Ureter (tissue), 1 donor: ENCODE results near the gene ANAPC5. TPM values are rescaled to one million over a fixed set of nuclear protein-coding genes. Genes with fewer than 3 reads are reported as not detected.
"Not testable (repeated sequence)": the region's sequence is repeated elsewhere in the genome, so short reads cannot be mapped to it uniquely, and the experiment has no call there.

ENCODE experiments used
- DNase-seq: peaks from one replicate; pipeline ENCODE4 v3.0.0-alpha.2; 2020; ENCODE audit warnings: low spot score
- total RNA-seq: library from RNA; stranded (reverse); gene quantifications from one replicate; pipeline ENCODE4 v1.2.4, GENCODE V29; 2023
- donor health status: DM: yes; HTN: yes; CAD: no.

The ANAPC5 gene, protein sequence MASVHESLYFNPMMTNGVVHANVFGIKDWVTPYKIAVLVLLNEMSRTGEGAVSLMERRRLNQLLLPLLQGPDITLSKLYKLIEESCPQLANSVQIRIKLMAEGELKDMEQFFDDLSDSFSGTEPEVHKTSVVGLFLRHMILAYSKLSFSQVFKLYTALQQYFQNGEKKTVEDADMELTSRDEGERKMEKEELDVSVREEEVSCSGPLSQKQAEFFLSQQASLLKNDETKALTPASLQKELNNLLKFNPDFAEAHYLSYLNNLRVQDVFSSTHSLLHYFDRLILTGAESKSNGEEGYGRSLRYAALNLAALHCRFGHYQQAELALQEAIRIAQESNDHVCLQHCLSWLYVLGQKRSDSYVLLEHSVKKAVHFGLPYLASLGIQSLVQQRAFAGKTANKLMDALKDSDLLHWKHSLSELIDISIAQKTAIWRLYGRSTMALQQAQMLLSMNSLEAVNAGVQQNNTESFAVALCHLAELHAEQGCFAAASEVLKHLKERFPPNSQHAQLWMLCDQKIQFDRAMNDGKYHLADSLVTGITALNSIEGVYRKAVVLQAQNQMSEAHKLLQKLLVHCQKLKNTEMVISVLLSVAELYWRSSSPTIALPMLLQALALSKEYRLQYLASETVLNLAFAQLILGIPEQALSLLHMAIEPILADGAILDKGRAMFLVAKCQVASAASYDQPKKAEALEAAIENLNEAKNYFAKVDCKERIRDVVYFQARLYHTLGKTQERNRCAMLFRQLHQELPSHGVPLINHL
- 132 TPM for total RNA-seq

GRCh38 chr12:121351820-121352681, at the start of gene ANAPC5:
TSS of gene ANAPC5 (minus strand) at chr12:121352411. CDS start at chr12:121352340, 71 bp downstream.
- peak; percentile 96 for DNase-seq

GRCh38 chr12:121400332-121401139, 48.3 kb upstream of the ANAPC5 start:
- no peak for DNase-seq

DNA sequence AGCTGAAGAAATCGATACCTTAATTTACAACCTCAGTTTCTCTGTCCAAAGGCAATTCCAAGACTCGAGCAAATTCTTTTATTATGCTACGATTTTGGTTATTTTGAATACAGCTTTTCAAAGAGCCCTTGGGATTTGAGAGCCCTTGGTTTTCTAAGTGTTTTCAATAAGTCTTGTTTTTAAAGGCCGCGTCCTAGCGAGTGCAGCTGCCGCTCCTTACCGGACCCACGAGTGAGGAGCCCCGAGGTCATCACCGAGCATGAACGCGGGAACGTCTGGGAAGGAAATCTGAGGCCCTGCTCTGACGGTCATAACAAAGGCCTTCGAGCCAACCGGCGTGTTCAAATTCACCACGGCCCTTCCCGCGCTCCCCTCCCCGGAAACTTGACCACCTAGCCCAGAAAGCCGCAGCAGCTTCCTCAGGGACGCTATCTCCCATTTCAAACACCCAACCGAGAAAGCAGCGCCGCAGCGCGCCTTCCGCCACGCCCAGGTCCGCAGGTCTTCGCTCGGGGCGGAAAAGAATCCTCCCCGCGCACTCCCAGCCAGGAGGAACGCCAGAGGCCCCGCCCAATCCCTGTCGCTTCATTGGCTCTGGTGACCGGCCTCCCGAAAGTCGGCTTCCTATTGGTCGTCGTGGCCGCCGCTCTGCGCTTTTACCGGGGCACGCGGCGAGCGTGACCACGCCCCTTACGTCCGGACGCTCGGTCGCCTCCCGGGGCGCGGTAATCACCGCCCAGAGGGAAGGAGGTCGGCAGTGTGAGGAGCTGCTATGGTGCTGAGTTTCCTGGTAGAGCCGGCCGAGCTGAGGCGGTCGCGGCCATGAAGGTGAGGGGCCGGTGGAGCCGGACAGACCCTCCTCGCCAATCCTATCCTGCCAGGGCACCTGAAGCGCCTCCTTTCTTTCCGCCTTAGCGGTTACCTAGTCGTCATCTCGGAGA, 47.5 kb upstream of the ANAPC5 start, which contains the start of gene RNF34:
RNF34 (plus strand) TSS at position 728 of the 941 bp plus-strand sequence; CDS start at position 823, 95 bp downstream.
- DNase-seq = peak; percentile 99

- no peak for DNase-seq
Observed at GRCh38 chr12:121398355-121398754, 46.1 kb upstream of the ANAPC5 start.

DNA sequence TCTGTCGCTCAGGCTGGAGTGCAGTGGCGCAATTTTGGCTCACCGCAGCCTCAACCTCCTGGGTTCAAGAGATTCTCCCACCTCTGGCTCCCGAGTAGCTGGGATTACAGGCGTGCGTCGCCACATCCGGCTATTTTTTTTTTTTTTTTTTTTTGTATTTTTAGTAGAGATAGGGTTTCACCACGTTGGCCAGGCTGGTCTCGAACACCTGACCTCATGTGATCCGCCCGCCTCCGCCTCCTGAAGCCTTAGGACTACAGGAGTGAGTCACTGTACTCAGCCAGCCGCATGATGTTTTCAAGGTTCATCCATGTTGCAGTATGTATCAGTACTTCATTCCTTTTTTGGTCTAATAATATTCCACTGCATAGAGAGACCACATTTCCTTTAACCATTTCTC, 45.3 kb upstream of the ANAPC5 start:
- no peak for DNase-seq

DNA sequence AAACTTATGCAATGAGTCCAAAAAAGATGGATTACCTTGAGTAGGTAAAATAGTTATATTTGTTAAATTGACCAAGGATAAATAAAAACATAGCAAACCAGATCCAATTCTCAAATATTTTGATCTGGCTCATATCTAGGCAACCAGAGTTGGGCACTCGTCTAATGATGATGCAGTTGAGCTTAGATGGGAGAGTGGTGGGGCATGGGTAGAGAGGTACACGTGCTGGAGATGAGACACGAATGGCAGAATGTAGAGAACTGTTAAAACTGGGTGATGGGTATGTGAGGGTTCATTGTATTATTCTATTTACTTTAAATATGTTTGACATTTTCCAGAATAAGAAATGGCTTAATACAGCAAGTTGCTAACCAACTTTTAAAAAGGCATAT, 40.1 kb upstream of the ANAPC5 start:
- DNase-seq = no peak

- DNase-seq = no peak
Observed at GRCh38 chr12:121391619-121392324, 39.6 kb upstream of the ANAPC5 start.

GRCh38 chr12:121390856-121391255, 38.6 kb upstream of the ANAPC5 start:
- DNase-seq = no peak

- no peak for DNase-seq
Observed at GRCh38 chr12:121388421-121388981, 36.3 kb upstream of the ANAPC5 start.

DNA sequence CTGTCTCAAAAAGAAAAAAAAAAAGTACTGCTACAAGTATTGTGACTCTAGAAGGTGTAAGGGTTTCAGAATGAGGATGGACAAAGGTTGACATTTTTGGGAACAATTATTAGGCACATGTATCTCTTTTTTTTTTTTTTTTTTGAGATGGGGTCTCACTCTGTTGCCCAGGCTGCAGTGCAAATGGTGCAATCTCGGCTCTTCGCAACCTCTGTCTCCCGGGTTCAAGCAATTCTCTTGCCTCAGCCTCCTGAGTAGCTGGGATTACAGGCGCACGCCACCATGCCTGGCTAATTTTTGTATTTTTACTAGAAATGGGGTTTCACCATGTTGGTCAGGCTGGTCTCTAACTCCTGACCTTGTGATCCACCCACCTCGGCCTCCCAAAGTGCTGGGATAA, 32.7 kb upstream of the ANAPC5 start:
- DNase-seq = not testable (repeated sequence)

DNA sequence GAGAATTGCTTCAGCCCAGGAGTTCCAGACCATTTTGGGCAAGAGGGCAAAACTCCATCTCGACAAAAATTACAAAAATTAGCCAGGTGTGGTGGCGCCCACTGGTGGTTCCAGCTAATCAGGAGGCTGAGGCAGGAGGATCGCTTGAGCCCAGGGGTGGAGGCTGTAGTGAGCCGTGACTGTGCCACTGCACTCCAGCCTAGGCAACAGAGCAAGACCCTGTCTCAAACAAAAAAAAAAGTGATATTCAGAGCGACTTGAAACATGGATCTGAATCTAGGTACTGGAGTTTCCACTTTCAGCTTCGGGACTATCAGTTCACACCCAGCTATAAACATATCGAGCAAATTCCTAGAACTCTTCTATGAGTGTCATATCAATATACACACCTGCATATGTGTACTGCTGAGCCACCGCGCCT, 31.4 kb upstream of the ANAPC5 start:
- no peak for DNase-seq

- no peak for DNase-seq
Observed at GRCh38 chr12:121379945-121380344, 27.7 kb upstream of the ANAPC5 start.

- no peak for DNase-seq
Observed at GRCh38 chr12:121378736-121379135, 26.5 kb upstream of the ANAPC5 start.

- no peak for DNase-seq
Observed at GRCh38 chr12:121376754-121377697, 24.8 kb upstream of the ANAPC5 start.

- DNase-seq = not testable (repeated sequence)
Observed at GRCh38 chr12:121374945-121375584, 22.9 kb upstream of the ANAPC5 start.

DNA sequence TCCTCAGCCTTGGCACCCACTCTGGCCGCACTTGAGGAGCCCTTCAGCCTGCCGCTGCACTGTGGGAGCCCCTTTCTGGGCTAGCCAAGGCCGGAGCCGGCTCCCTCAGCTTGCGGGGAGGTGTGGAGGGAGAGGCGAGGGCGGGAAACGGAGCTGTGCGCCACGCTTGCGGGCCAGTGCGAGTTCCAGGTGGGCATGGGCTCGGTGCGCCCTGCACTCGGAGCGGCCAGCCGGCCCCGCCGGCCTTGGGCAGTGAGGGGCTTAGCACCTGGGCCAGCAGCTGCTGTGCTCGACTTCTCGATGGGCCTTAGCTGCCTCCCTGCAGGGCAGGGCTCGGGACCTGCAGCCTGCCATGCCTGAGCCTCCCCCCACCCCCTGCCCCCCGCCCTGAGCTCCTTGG, 22.1 kb upstream of the ANAPC5 start:
- not testable (repeated sequence) for DNase-seq

DNA sequence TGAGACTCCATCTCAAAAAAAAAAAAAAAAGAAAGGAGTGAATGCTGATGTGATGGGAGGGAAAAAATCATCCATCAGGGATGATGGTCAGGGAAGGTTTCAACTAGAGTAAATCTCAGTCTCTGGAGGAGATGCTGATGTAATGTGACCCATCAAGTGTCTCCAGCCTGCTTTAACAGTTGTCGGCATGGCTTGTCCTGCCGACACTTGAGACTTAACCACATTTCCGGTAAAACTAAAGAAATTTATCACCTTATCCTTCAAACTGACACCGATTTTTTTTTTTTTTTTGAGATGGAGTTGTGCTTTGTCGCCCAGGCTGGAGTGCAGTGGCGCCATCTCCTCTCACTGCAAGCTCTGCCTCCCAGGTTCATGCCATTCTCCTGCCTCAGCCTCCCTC, 21.5 kb upstream of the ANAPC5 start:
- DNase-seq = no peak
